UCSD-AML1 (cell line): Measurements from ENCODE around the gene TNNT1.
"Not testable (repeated sequence)": the region's sequence is repeated elsewhere in the genome, so short reads cannot be mapped to it uniquely, and the experiment has no call there.

Source experiments
- DNase-seq: peaks from one replicate; lab custom pipeline; 2025; ENCODE audit not compliant: unreplicated experiment; lab: John Stamatoyannopoulos, UW

TNNT1 gene

DNA sequence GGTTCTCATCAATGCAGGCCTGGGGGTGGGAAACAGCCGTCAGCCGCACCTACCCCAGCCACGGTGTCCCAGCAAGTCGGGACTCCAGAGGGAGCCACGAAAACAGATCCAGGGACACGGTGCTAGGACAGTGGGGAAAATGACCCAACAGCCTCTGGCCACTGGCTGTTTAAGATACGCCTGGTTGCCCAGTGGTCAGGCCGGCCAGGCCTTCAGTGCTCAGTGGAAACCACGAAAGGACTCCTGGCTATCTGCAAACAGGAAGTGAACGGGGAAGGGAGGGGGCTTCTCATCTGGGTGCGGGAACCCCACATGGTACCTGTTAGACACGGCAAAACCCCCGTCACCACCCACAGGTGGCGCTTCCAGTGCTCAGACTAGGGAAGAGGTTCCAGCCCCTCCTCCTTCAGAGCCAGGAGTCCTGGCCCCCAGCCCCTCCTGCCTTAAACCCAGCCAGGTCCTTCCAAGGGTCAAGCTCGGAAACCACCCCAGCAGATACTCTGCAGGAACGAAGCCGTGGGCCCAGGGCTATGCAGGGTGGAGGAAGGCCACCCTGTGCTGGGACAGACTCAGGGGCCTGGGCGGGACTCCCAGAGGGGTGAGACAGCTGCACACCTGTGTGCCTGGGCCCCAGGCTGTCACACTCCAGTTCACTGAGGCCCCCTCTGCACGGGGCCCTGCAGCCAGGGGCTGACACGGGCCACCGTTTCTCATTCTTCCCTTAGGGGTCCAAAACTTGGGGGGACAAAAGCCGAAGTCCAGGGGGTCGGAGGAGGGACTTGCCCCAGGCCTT, 36.0 kb downstream of the TNNT1 start:
- no peak for DNase-seq

DNA sequence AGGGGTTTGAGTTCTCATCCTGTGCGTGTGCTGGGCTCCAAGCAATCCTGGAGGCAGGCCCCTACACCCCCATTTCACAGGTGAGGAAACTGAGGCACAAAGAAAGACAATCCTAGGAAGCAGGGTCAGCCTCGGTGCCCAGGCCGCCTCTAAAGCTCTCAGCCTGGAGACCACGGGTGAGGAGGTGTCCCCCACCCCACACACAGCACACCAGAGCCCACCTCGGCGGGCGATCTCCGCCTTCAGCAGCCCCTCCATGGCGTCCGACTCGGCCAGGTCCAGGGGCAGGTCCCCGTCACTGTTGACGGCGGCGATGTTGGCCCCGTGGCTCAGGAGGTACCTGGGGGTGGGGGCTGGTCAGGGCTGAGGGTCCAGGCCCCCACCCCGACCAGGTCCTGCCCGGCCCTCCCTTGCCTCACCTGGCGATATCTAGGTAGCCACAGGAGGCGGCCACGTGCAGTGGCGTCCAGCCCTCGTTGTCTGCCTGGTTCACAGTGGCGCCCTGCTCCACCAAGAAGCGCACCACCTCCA, 36.7 kb downstream of the TNNT1 start:
- DNase-seq = no peak

DNA sequence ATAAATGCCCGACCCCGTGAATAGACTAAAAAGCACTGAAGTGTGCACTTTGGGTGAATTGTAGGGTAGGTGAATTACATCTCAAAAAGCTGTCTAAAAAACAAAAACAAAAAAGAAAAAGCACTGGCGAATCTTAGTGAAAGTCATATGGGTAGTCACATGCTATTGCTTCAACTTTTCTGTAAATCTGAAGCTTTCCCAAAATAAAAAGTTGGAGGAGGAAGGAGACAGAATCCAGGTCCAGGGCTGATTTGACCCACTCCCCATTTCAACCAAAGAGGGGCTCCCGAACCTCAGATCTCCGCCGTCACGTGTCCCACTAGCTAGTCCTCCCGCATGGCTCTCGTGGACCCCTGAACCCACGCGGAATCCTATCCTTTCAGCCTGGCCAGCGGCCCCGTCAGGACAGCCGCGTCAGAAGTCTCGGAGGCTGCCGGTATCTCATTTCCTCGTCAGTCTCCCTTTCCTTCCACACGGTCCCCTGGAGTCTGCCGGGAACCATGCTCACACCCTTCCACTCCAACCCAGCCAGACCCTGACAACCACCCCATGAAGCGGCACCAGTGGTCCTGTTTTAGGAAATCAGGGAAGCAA, 37.7 kb downstream of the TNNT1 start:
- no peak for DNase-seq

DNA sequence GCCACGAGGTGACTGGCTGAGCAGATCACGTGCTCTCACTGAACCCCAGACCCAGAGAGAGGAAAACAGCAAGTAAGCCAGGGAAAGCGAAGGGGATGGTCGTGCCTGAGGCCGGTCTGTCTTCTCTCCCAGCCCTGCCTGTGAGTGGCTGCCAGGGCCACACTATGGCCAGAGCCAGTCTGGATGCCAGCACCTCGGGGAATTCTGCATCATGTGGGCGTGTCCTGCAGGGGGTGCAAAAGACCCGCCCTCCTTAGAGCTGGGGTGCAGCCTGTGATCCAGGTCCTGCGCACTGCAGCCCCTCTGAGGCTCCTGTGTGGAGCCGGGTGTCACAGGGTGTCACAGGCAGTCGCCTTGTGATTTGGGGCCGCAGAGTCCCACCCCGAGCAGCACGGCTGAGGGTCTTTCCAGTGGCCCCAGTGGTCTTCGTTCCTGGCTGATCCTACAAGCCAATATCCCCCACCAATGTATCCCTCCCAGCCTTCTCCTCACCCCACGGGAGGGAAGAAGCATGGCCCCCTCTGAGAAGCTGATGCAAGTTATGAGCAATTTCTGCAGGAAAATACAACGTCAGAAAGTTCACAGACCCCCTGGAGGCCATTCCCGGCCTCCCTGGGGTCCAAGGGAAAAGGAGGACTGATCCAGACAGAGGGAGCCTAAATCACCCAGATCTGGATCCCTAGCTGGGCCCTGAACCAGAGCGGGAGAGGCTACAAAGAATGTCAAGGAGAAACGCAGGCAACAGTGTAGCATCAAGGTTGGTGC, 39.3 kb downstream of the TNNT1 start:
- no peak for DNase-seq

DNA sequence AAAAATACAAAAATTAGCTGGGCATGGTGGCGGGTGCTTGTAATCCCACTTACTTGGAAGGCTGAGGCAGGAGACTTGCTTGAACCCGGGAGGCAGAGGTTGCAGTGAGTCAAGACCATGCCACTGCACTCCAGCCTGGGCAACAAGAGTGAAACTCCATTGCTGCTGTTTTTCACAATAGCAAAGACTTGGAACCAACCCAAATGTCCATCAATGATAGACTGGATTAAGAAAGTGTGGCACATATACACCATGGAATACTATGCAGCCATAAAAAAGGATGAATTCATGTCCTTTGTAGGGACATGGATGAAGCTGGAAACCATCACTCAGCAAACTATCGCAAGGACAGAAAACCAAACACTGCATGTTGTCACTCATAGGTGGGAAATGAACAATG, 41.8 kb downstream of the TNNT1 start:
- not testable (repeated sequence) for DNase-seq

DNA sequence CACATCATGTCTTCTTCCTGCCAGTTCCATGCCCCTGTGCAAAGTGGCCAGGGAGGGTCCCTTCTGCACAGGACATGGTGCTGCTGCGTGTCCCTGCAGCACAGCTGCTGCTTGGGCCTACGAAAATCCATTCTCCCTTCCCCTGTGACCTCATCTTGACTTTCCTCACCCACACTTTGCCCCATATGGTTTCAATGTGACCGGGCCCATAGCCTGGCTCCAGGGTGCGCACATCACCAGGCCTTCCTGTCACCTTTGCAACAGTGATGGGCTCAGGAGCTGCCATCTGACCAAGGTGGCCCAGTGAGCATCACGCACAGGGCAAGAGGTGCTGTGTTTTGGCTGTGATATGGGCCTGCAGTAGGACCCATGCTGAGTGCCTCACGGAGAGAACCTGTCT, 42.4 kb downstream of the TNNT1 start:
- DNase-seq = no peak

DNA sequence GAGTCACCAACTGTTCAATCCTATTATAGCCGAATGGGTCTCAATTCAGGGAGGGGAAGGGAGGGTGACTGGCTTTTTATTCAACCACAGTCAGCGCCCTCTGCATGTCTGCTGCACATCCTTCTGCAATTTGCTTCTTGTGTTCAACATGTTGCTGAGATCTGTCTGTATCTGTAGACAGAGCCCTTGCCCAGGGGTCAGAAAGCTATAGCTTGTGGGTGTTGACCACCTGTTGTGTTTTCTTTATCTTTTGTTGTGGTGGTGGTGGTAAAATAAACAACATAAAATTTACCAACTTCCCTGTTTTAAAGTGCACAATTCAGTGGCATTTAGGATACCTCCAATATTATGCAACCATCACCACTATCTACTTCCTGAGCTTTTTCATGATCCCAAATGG, 43.8 kb downstream of the TNNT1 start:
- no peak for DNase-seq

DNA sequence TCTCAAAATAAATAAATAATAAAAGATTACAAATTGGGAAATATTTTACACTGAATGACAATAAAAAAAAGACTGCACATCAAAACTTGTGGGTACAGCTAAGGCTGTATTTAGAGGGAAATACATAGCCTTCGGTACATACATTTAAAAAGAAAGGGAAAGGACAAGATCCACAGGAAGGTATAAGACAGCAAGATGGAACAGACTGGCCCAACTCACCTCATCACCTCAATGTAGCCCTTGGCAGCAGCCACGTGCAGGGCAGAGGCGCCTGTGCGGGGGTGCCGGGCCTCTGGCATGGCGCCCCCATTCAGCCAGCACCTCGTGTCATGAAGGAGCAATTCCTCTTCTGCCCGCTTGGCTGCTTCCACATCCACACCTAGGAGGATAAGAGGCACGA, 45.8 kb downstream of the TNNT1 start:
- DNase-seq = no peak

DNA sequence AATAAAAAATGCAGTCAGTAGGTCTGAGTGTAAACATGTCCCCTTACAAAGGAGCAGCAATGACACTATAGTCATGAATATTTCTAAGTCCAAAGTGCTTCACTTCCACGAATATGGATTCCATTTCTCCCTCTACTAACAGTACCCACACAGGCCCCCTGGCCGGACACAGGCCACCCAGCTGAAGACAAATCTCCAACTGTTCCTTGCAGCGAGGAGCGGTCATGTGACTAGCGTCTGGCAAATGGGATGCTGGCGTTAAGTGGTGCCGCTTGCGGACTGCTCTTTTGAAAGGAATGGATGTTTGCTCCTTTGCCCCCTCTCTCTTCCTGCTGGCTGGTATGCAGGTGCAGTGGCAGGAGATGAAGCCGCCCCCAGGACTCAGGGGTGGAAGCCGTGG, 47.7 kb downstream of the TNNT1 start:
- no peak for DNase-seq

DNA sequence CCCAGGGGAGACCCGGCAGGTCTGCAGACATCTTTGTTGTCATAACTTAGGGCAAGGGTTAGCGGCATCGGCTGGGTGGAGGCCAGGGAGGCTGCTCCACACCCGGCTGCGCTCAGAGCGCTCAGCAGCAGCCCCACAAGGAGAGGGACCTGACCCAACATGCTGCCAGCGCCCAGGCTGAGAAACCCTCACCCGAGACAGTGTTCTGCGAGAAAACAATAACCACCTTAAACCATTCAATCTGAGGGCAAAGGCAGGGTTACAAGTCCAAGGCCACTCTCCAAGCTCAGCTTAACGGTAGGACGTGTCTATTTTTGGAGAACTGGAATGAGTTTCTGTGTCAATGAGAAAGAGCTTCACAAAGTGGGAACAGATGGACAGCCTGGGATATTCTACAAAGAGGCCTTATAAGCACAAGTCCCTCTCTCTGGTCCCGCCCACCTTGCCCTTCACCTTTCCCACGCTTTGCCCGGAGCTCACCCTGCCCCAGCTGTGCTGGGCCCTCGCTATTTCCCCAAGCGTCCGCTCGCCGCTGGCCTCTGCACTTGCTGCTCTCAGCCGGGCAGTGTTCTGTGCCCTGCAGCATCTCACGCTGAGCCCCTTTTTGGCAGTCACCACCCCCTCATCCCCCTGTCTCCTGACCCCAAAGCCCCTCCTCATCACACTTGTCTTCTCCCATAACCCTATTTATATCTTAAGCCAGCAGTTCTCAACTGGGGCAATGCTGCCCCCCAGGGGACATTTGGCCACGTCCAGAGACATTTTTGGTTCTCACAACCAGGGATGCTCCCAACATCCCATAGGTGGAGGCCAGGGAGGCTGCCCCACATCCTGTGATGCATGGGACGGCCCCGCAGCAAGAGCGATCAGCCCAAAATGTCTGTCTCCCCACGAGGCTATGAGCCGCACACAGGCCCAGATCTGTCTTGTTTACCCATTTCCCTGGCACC, 49.2 kb downstream of the TNNT1 start:
- peak; percentile 49 for DNase-seq

DNA sequence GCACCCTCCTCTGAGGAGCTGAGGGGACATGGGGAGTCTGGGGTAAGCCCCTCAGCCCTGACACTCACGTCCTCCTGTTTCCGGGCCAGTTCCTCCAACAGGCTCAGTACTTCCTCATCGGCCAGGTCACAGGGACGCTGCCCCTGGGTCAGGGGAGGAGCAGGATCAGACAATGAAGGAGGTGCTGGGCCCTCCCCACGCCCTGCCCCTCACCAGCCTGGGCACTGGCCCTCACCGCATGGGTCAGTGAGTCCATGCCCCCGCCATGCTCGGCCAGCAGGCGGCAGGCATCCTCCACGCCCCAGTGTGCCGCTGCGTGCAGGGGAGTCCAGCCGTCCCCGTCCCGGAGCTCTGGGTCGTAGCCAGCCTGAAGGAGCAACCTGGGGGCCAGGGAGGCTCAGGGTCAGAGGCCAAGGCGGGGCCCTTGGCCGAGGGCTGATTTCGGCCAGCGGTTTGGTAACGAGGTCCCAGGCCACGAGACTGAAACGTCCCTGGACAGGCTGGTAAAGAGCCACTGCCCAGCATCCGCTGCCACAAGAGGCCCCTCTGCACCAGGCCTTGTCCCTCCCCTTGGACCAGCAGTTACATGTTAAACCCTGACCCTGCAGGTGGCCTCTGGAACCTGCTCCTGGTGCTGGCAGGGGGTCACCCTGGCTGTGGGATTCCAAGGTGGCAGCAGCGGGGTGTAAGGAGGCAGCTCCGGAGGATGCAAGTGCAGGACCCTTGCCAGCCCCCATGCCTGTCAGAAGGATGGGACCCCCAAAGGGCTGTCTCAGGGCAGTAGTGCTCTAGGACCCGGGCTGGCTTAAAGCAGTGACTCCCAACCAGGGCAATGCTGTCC, 50.1 kb downstream of the TNNT1 start:
- DNase-seq = peak; percentile 51

DNA sequence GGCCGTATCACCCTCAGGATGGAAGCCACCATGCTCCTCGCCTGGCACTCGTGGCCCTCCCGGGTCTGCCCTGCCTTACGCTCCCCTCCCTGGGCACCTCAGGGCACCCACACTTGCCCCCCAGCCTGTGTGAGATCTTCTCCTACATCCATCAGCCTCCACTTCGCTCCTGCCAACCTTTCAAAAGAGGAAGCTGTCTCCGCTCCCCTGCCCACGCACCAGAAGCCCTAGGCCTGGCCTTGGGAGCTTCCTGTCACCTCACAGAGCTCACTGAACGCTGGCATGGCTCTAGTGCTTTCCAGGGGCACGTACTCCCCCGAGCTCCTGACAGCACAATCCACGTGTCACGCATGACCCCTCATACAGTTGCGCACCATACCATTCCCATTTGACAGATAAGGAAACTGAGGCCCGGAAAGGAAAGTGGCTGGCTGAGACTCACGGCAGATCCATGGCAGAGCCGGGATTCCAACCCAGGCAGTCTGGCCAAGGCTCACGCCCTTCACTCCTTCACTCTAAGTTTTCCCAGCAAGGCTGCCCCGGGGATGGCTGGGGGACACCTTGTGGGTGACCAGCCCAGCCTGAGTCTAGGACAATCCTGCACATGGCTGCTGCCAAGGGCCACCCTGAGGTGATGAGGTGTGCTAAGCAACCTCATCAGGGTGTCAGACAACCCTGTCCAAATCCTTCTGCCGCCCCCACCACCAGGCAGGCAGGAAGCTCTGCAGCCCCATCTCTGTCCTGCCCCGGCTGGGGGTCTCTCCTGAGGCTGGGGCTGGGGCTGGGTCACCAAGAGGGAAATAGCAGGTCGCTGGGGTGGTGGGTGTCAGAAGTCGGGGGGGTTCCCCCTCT, 50.9 kb downstream of the TNNT1 start:
- peak; percentile 86 for DNase-seq

DNA sequence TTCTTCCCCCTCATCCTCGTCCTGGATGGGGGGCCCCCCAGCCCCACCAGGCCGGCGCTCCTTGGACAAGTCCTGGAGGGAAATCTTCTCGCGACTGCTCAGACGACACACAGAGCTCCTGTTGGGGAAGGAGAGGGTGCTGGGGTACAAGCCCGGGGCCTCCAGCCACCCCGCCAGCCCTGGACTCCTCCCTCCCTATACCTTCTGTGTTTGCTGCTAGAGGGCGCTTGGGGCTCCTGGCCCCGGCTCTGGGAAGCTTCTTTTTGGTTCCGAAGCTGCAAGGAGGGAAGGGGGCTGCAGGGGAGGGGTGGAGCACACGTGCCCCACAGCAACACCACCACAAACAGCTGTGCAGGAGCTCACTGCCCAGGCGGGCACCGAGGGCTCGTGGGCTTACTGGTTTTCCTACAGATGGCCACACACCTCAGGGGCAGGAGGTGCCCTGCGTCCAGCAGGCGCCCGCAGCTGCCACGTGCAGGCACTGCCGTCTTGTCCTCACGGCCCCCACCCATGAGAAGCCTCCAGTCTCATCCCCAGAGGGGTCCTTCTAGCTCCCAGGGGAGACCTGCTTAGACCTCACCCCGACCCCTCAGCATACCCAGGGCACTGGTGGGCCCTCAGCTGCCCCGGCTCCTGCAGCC, 52.8 kb downstream of the TNNT1 start:
- no peak for DNase-seq

DNA sequence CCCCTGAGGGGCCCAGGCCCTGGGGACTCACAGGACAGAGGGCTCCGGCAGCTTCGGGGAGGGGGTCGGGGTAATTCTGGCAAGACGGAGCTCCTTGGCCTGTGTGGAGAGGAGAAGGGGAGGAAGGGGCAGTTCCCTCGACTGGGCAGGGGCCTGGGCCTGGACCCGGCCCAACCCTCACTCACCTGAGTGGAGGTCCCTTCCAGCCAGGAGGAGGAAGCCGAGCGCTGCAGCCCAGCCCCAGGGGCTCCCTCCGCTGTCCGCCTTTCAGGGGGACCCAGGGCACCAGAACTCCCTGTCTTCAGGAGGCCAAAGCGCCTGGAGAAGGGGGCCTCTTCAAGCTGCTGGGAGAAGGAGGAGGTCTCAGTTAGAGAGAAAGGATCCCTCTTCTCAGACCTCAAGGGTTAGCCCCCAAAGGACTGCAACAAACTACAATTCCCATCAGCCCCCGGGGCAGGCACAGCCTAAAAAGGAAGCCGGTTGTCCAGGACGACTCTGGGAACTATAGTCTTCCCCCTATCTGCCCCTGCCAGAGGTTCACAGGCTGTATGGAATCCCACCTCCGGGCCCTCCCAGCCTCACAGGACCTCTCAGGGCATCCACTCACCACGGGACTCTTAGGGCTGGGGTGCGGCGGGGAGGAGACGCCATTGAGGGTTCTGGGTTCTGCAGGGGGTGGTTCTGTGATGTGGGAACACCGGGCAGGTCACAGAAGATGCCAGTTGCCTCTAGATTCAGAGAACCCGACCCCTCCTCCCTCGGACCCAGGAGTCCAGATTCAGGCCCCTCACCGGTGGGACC, 53.5 kb downstream of the TNNT1 start:
- DNase-seq = no peak

DNA sequence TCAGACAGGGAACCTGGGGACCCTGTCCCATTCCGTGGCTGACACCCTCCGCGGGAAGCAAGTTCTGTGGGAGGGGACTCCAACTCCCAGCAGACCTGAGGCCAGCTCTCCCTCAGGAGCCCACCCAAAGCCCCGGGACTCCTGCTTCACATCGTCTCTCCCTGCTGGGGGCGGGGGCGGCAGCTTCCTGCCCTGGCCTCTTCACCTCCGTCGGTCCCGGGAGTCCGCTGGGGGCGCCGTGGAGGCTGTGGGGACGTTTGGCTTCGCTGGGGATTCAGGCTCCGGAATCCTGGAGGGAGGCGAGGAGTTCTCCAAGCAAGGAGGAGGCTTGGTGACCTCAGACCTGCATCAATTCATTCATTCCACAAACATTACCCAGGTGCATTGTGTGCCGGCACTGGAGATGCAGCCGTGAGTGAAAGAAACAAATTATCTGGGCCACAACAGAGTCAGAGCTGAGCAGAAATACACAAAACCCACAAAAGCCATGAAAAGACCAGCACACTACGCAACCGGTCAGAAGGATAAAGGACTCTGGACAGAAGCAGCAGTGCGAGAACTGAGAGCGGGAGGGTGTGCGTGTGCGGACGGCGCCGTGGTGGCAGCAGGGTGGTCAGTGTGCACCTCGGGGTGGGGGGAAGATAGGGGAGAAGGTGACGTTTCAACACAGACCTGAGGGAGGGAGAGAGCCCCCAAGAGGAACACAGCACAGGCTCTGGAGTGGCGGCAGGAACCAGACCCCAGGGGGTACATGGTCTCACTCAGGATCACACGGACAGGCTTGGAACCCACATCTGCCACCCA, 54.3 kb downstream of the TNNT1 start:
- DNase-seq = no peak

DNA sequence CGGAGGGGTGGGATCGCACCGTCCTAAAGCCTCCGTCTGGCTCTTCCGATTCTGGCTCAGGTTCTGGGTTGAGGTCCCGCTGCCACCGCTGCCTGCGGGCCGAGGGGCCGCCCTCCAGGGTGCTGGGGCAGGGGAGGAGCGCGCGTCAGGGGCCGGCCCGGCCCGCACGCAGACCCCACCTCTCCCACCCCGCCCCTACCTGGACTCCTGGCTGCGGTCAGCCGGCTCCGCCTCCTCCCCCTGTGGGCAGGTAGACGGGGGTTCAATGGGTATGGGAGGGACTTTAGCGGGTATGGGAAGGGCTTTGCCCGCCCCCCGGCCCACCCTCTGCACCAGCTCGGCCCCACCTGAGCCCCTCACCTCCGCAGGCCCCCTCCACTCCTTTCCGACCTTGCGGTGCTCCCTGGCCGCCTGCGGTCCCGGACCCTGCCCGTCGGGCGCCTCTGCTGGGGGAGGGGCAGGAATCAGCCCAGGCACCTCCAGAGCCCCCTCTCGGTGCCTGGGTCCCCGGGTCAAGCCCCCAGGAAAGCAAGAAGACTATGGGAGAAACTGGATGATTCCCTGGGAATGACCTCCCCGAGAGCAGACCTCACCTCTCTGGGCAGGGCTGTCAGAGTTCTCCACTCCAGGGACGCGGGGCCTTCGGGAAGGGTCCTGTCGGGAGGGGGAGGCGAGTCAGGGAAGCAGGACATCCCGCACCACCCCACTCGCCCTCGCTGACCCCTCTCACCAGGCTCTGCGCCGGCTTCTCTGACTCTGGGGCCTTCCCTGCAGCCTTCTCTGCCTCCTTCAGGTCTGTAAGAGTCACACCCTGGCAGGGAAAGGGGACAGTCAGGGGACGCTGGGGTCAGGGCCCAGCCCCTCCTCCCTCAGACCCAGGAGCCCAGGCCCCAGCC, 56.3 kb downstream of the TNNT1 start:
- no peak for DNase-seq
